Spleen (tissue), 11 donors: ENCODE results near the gene ZNF516. TPM values are rescaled to one million over a fixed set of nuclear protein-coding genes. Genes with fewer than 3 reads are reported as not detected.

ENCODE experiments used
- DNase-seq: peaks from one replicate; pipeline ENCODE4 v3.0.0-alpha.2; 2020
- H3K27ac ChIP-seq, 8 donors: fragments of 200-600 bp; sonication (generic) in 7 of 8; 1 replicate in 4 of 8; 2 replicates in 4 of 8; pipeline versions ENCODE4 v1.5.0 to v1.8.0; 2016 to 2021; ENCODE audit warnings: inconsistent platforms in 4 of 8, mild to moderate bottlenecking in 4 of 8, moderate library complexity in 1 of 8
- H3K27me3 ChIP-seq, 7 donors: fragments of 200-600 bp; sonication (generic) in 6 of 7; replicated peaks in 1 of 7; 1 replicate in 4 of 7; 2 replicates in 3 of 7; pipeline versions ENCODE4 v1.5.0 to v1.8.0; 2016 to 2021; ENCODE audit warnings: inconsistent platforms in 3 of 7, mild to moderate bottlenecking in 1 of 7
- H3K36me3 ChIP-seq, 6 donors: fragments of 200-600 bp; sonication (generic) in 5 of 6; 1 replicate in 4 of 6; 2 replicates in 2 of 6; pipeline versions ENCODE4 v1.5.0 to v1.8.0; 2016 to 2021; ENCODE audit warnings: inconsistent platforms in 2 of 6
- H3K4me1 ChIP-seq, 6 donors: fragments of 200-600 bp; sonication (generic) in 5 of 6; 1 replicate in 3 of 6; 2 replicates in 3 of 6; pipeline versions ENCODE4 v1.5.0 to v1.8.0; 2016 to 2021; ENCODE audit warnings: inconsistent platforms in 3 of 6
- H3K4me3 ChIP-seq, 8 donors: fragments of 200-600 bp; sonication (generic) in 7 of 8; 1 replicate in 4 of 8; 2 replicates in 4 of 8; pipeline versions ENCODE4 v1.5.0 to v1.8.0; 2016 to 2021; ENCODE audit warnings: inconsistent platforms in 4 of 8, mild to moderate bottlenecking in 4 of 8, moderate library complexity in 2 of 8
- H3K9me3 ChIP-seq, 8 donors: fragments of 200-600 bp; sonication (generic) in 7 of 8; 1 replicate in 4 of 8; 2 replicates in 4 of 8; pipeline versions ENCODE4 v1.5.0 to v1.8.0; 2016 to 2021; ENCODE audit warnings: inconsistent platforms in 4 of 8
- CTCF ChIP-seq, 11 experiments: fragments of 200-600 bp in 7 of 11; fragments of 450-650 bp in 4 of 11; sonication (generic) in 4 of 11; IDR thresholded peaks in 8 of 11; conservative IDR thresholded peaks in 3 of 11; 1 replicate in 7 of 11; 2 replicates in 4 of 11; pipeline versions ENCODE4 v1.4.0 to v1.8.0; 2016 to 2021; ENCODE audit warnings: antibody characterized with exemption in 11 of 11, inconsistent platforms in 4 of 11, mild to moderate bottlenecking in 1 of 11
- POLR2A ChIP-seq, 3 donors: fragments of 450-650 bp; IDR thresholded peaks; one replicate each; pipeline ENCODE4 v1.5.1; 2017; ENCODE audit warnings: antibody characterized with exemption in 3 of 3, mild to moderate bottlenecking in 1 of 3
- POLR2AphosphoS5 ChIP-seq, 3 donors: sonication (generic); formaldehyde crosslinking; IDR thresholded peaks; one replicate each; pipeline ENCODE4 v1.5.1; 2017; ENCODE audit warnings: antibody characterized with exemption in 3 of 3
- WGBS, 5 donors: extraction: QIAGEN DNeasy Blood & Tissue Kit in 3 of 5; methylation state at CpG; one replicate each; pipeline versions ENCODE4 v1.1.5 to v1.1.7; 2013 to 2018; 5-methylcytosine and 5-hydroxymethylcytosine counted together
- intact Hi-C: fragments of 100-400 bp; cut with DNase I; formaldehyde crosslinking; loops from one replicate; pipeline ENCODE4 v1.15.0; 2023; ENCODE audit warnings: low total_unique reads
- polyA plus RNA-seq, 3 donors: library from polyadenylated mRNA; stranded (reverse); fragments of 200-250 nt; gene quantifications; one replicate each; pipeline ENCODE4 v1.2.1, GENCODE V29; 2013
- total RNA-seq, 7 donors: library from RNA; depleted of rRNA in 3 of 7; stranded (reverse); fragments of >200 nt in 3 of 7; fragmentation: NEBNext Ultra II Directional in 4 of 7; extraction: Animal tissue kit (Norgen Biotek cat#: 25700) in 4 of 7; gene quantifications; one replicate each; pipeline versions ENCODE4 v1.1.0 to v1.2.1, GENCODE V29; 2016 to 2021
- donor health status: healthy with polysubstance abuse.
- donor health status: DM: no; HTN: no; CAD: no; lungs with moderate emphysema.
- donor health status: DM: no; HTN: no; CAD: no.
- donor health status: Bipolar disorder and iron deficiency.
- donor health status: healthy.
- donor health status: DM: no; HTN: no; CAD: no.
- donor health status: DM: yes; HTN: yes; CAD: no.

The ZNF516 gene
- total and polyA plus RNA-seq, 10 donors = 4.5 to 58.4 (median 40.0) TPM

- H3K9me3 ChIP-seq = no peaks in the 10 kb centered on the region
- intact Hi-C loops = no loop called here
- H3K4me3 ChIP-seq = no peak overlapping the region
- TF ChIP-seq CTCF (IDR thresholded peaks at IDR 0.05 in 8 of 11, conservative IDR thresholded peaks at IDR 0.05 in 3 of 11) (peak in 2 of 11 experiments; percentile 17 to 24), POLR2A (IDR thresholded peaks at IDR 0.05) (no peak), POLR2AphosphoS5 (IDR thresholded peaks at IDR 0.05) (peak in 1 of 3 donors; percentile 42)
- H3K27ac ChIP-seq = no peak overlapping the region
- H3K4me1 ChIP-seq = peaks cover 0 to 43% (median 6%) of the 10 kb centered on the region in 6 donors
- 82 to 92% (median 88%) methylated on average over 26 of the region's 26 CpGs for WGBS, 5 donors
- H3K27me3 ChIP-seq = no peaks in the 10 kb centered on the region
- peak; percentile 69 for DNase-seq
- H3K36me3 ChIP-seq = peaks cover 0 to 50% (median 23%) of the 10 kb centered on the region in 6 donors
Observed at GRCh38 chr18:76380791-76381405, 114.1 kb downstream of the ZNF516 start.

GRCh38 chr18:76380127-76380729, 114.8 kb downstream of the ZNF516 start:
- TF ChIP-seq CTCF (IDR thresholded peaks at IDR 0.05 in 8 of 11, conservative IDR thresholded peaks at IDR 0.05 in 3 of 11) (no peak), POLR2AphosphoS5 (IDR thresholded peaks at IDR 0.05) (no peak), POLR2A (IDR thresholded peaks at IDR 0.05) (no peak)
- H3K4me3 ChIP-seq = no peak overlapping the region
- peaks cover 0 to 50% (median 23%) of the 10 kb centered on the region in 6 donors for H3K36me3 ChIP-seq
- H3K9me3 ChIP-seq = no peaks in the 10 kb centered on the region
- WGBS, 5 donors = 88 to 97% (median 90%) methylated on average over 19 of the region's 19 CpGs
- H3K27ac ChIP-seq = no peak overlapping the region
- no peaks in the 10 kb centered on the region for H3K27me3 ChIP-seq
- intact Hi-C loops = no loop called here
- H3K4me1 ChIP-seq = peaks cover 0 to 48% (median 9%) of the 10 kb centered on the region in 6 donors
- no peak for DNase-seq

- H3K4me1 ChIP-seq = peaks cover 0 to 55% (median 16%) of the 10 kb centered on the region in 6 donors
- H3K27me3 ChIP-seq = no peaks in the 10 kb centered on the region
- WGBS, 5 donors = 92 to 98% (median 95%) methylated on average over 40 to 53 of the region's 53 CpGs
- intact Hi-C loops = no loop called here
- TF ChIP-seq POLR2A (IDR thresholded peaks at IDR 0.05) (no peak), POLR2AphosphoS5 (IDR thresholded peaks at IDR 0.05) (peak in 1 of 3 donors; percentile 37)
- no peak overlapping the region for H3K4me3 ChIP-seq
- peaks cover 0 to 44% (median 23%) of the 10 kb centered on the region in 6 donors for H3K36me3 ChIP-seq
- H3K27ac ChIP-seq = no peak overlapping the region
- no peaks in the 10 kb centered on the region for H3K9me3 ChIP-seq
- peak; percentile 69 for DNase-seq
Observed at GRCh38 chr18:76379226-76380126, 115.6 kb downstream of the ZNF516 start.

DNA sequence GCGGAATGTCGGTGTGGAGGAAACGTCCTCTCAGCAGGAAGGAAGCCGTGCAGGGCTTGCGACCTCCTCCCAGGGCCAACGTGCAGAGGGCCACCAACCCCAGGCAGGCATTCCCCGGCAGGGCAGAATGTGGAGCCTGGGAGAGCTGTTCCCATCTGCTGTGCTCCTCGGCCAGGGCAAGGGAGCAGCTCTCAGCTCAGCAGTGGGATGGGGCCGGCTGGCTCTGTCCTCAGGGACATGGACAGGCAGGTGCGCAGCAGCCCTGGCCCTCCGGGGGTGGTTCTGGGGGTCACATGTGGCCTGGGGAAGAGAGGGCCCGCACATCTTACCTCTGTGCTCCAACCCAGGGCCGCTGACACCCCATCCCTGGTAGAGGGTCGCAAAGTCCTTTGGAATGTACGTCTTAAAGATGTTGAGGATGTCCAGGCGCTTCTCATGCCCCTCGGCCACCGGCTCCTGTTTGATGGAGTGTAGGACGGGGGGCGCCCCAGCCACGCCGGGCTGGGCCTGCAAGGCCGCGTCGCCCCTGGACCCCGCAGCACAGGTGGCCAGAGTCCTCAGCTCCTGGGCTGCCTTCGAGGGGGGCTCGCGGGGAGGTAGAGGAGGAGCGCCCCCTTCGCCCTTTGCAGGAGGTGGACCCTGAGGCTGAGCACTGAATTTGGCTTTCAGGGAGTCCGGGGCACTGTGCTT, 116.4 kb downstream of the ZNF516 start:
- Histone ChIP-seq H3K9me3 (no peaks in the 10 kb centered on the region), H3K27me3 (no peaks in the 10 kb centered on the region), H3K36me3 (peaks cover 0 to 44% (median 23%) of the 10 kb centered on the region in 6 donors), H3K4me3 (no peak overlapping the region), H3K4me1 (peaks cover 0 to 62% (median 23%) of the 10 kb centered on the region in 6 donors), H3K27ac (no peak overlapping the region)
- DNase-seq = peak; percentile 73
- intact Hi-C loops = no loop called here
- WGBS, 5 donors = 78 to 88% (median 86%) methylated on average over 17 to 32 of the region's 32 CpGs
- TF ChIP-seq CTCF (IDR thresholded peaks at IDR 0.05 in 8 of 11, conservative IDR thresholded peaks at IDR 0.05 in 3 of 11) = no peak
- TF ChIP-seq POLR2A (IDR thresholded peaks at IDR 0.05) = no peak
- TF ChIP-seq POLR2AphosphoS5 (IDR thresholded peaks at IDR 0.05) = peak; percentile 24 to 66 (median 59)
